ENCODE data around the gene ATPAF1. TPM values are rescaled to one million over a fixed set of nuclear protein-coding genes. Genes with fewer than 3 reads are reported as not detected.

The ATPAF1 gene
- total and polyA plus RNA-seq, 10 of the 15 experiments (the other 5 are each of a cell fraction or from before 2014, with no cell fraction given): 15.2 to 93.5 (median 48.4) TPM

DNA sequence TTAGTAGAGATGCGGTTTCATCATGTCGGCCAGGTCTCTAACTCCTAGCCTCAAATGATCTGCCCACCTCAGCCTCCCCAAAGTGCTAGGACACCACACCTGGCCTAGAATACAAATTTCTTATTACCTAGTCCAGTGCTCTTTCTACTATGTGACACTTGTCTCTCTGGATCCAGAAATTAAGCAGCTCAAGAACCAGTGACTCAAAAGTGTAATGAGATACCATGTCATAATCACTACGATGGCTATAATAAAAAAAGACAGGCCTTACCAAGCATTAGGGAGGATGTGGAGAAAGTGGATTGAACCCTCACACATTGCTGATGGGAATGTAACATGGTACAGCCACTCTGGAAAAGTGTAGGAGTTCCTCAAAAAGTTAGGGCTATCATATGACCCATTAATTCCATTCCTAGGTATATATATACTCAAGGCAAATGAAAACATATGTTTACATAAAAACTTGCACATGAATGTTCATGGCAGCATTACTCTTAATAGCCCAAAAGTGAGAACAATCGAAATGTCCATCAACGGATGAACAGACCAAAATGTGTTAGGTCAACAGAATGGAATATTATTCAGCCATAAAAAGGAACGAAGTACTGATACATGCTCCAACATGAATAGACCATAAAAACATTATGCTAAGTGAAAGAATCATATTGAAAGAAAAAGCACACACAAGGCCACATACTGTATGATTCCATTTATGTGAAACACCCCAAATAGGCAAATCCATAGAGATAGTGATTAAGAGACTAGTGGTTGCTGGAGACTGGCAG is 11.8 kb upstream of the ATPAF1 start:
- Histone ChIP-seq H3K4me1 (ENCODE audit: control insufficient read depth, insufficient read depth, low read length) (peaks cover 8% of the 10 kb centered on the region), H3K36me3 (ENCODE audit: control insufficient read depth in 2 of 2, insufficient read depth in 2 of 2, low read length in 1 of 2) (peaks cover 7 to 34% of the 10 kb centered on the region in 2 experiments), H3K27ac (ENCODE audit: control insufficient read depth, insufficient read depth) (no peak overlapping the region), H3K27me3 (replicated peaks in 1 of 2; ENCODE audit: control insufficient read depth in 2 of 2, insufficient read depth in 2 of 2, low read length in 1 of 2) (no peaks in the 10 kb centered on the region), H4K20me1 (ENCODE audit: control insufficient read depth, insufficient read depth) (no peaks in the 10 kb centered on the region), H3K4me2 (ENCODE audit: control insufficient read depth, insufficient read depth) (no peak overlapping the region), H2AFZ (ENCODE audit: control insufficient read depth, low read depth, low read length) (no peak overlapping the region), H3K4me3 (no peak overlapping the region), H3K9me3 (replicated peaks; ENCODE audit: control insufficient read depth, insufficient read depth, low read length) (no peaks in the 10 kb centered on the region), H3K79me2 (ENCODE audit: control insufficient read depth, insufficient read depth, low read length) (no peaks in the 10 kb centered on the region), H3K9ac (ENCODE audit: control insufficient read depth, insufficient read depth, low read length) (no peak overlapping the region)
- in situ Hi-C loops (cut with MboI) (no loop called here), intact Hi-C loops (cut with micrococcal nuclease; ENCODE audit: unreplicated experiment) (no loop called here)
- CTCF ChIA-PET: no interaction called here
- DNase-seq (ENCODE audit: low read depth, low spot score) (no peak), FAIRE-seq (no peak), ATAC-seq (no peak)
- TF ChIP-seq, protein P1, sequence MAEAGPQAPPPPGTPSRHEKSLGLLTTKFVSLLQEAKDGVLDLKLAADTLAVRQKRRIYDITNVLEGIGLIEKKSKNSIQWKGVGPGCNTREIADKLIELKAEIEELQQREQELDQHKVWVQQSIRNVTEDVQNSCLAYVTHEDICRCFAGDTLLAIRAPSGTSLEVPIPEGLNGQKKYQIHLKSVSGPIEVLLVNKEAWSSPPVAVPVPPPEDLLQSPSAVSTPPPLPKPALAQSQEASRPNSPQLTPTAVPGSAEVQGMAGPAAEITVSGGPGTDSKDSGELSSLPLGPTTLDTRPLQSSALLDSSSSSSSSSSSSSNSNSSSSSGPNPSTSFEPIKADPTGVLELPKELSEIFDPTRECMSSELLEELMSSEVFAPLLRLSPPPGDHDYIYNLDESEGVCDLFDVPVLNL (IDR thresholded peaks at IDR 0.05; ENCODE audit: low read depth, low read length): no peak
- no peak for TF ChIP-seq HDGF (IDR thresholded peaks at IDR 0.05)
- TF ChIP-seq MYB (IDR thresholded peaks at IDR 0.05; ENCODE audit: borderline replicate concordance, low read depth, low read length): no peak
- TF ChIP-seq SMAD1 (IDR thresholded peaks at IDR 0.05; ENCODE audit: low read depth, partially characterized antibody): no peak
- TF ChIP-seq, protein P2, sequence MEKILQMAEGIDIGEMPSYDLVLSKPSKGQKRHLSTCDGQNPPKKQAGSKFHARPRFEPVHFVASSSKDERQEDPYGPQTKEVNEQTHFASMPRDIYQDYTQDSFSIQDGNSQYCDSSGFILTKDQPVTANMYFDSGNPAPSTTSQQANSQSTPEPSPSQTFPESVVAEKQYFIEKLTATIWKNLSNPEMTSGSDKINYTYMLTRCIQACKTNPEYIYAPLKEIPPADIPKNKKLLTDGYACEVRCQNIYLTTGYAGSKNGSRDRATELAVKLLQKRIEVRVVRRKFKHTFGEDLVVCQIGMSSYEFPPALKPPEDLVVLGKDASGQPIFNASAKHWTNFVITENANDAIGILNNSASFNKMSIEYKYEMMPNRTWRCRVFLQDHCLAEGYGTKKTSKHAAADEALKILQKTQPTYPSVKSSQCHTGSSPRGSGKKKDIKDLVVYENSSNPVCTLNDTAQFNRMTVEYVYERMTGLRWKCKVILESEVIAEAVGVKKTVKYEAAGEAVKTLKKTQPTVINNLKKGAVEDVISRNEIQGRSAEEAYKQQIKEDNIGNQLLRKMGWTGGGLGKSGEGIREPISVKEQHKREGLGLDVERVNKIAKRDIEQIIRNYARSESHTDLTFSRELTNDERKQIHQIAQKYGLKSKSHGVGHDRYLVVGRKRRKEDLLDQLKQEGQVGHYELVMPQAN (conservative IDR thresholded peaks at IDR 0.05): no peak
- POLR2A ChIA-PET: no interaction called here
- 98% methylated on average over 6 of the region's 6 CpGs for WGBS (ENCODE audit: insufficient coverage, insufficient replicate concordance, low lambda C conversion rate, missing lambda C conversion rate)
- RAD21 ChIA-PET (ENCODE audit: unreplicated experiment): no interaction called here
- BruUV-seq (replicated peaks): no TSS peak
- SMC1A ChIA-PET (ENCODE audit: uncharacterized antibody, unreplicated experiment): no interaction called here
